Hepatocyte (in vitro differentiated cells): ENCODE data around the gene ZNF43. TPM values are rescaled to one million over a fixed set of nuclear protein-coding genes. Genes with fewer than 3 reads are reported as not detected.
A peak's percentile ranks its signal among the peaks of the same experiment; 100 is the strongest.
"Not testable (repeated sequence)": the region's sequence is repeated elsewhere in the genome, so short reads cannot be mapped to it uniquely, and the experiment has no call there.

Source experiments
- DNase-seq: peaks from one replicate; pipeline ENCODE4 v3.0.0-alpha.2; 2016; ENCODE audit warnings: low spot score
- H2AFZ ChIP-seq: fragments of 200-600 bp; sonication (generic); 2 replicates; pipeline ENCODE4 v1.6.0; 2016; ENCODE audit warnings: antibody characterized with exemption, mild to moderate bottlenecking
- H3K27ac ChIP-seq: fragments of 200-600 bp; sonication (generic); 2 replicates; pipeline ENCODE4 v1.5.1; 2016; ENCODE audit warnings: mild to moderate bottlenecking
- H3K27me3 ChIP-seq: fragments of 200-600 bp; sonication (generic); 2 replicates; pipeline ENCODE4 v1.6.1; 2016
- H3K36me3 ChIP-seq: fragments of 200-600 bp; sonication (generic); replicated peaks from 2 replicates; pipeline ENCODE4 v1.5.1; 2016; ENCODE audit warnings: low read depth; ENCODE audit not compliant: insufficient read depth
- H3K4me1 ChIP-seq: fragments of 200-600 bp; sonication (generic); 2 replicates; pipeline ENCODE4 v1.5.1; 2016; ENCODE audit warnings: mild to moderate bottlenecking, moderate library complexity; ENCODE audit not compliant: insufficient read depth
- H3K4me2 ChIP-seq: fragments of 200-600 bp; sonication (generic); 2 replicates; pipeline ENCODE4 v1.6.0; 2016
- H3K4me3 ChIP-seq: fragments of 200-600 bp; sonication (generic); 2 replicates; pipeline ENCODE4 v1.5.1; 2016; ENCODE audit warnings: mild to moderate bottlenecking
- H3K79me2 ChIP-seq: fragments of 200-600 bp; sonication (generic); 2 replicates; pipeline ENCODE4 v1.6.0; 2017; ENCODE audit warnings: mild to moderate bottlenecking
- H3K9me2 ChIP-seq: fragments of 200-600 bp; sonication (generic); replicated peaks from 2 replicates; pipeline ENCODE4 v1.6.0; 2017; ENCODE audit warnings: mild to moderate bottlenecking; ENCODE audit not compliant: insufficient read depth
- H3K9me3 ChIP-seq: fragments of 200-600 bp; sonication (generic); 2 replicates; pipeline ENCODE4 v1.5.1; 2016; ENCODE audit warnings: low read depth, mild to moderate bottlenecking
- H4K20me1 ChIP-seq: fragments of 200-600 bp; sonication (generic); 2 replicates; pipeline ENCODE4 v1.6.0; 2016; ENCODE audit warnings: mild to moderate bottlenecking; ENCODE audit not compliant: insufficient read depth, poor library complexity, severe bottlenecking
- CTCF ChIP-seq: fragments of 200-600 bp; sonication (generic); IDR thresholded peaks from 2 replicates; pipeline ENCODE4 v1.5.1; 2016; ENCODE audit warnings: antibody characterized with exemption, mild to moderate bottlenecking; ENCODE audit not compliant: poor library complexity
- EZH2 ChIP-seq: fragments of 200-600 bp; sonication (generic); IDR thresholded peaks from 2 replicates; pipeline ENCODE4 v1.6.1; 2016; ENCODE audit warnings: antibody characterized with exemption, mild to moderate bottlenecking, borderline replicate concordance
- EZH2phosphoT487 ChIP-seq: fragments of 200-600 bp; sonication (generic); IDR thresholded peaks from one replicate; pipeline ENCODE4 v1.6.1; 2018; ENCODE audit warnings: antibody characterized with exemption, mild to moderate bottlenecking, low read depth, moderate library complexity; ENCODE audit not compliant: unreplicated experiment, severe bottlenecking
- WGBS: methylation state at CpG from one replicate; pipeline ENCODE4 v1.1.6; 2016; ENCODE audit warnings: low lambda C conversion rate; ENCODE audit errors: missing lambda C conversion rate; 5-methylcytosine and 5-hydroxymethylcytosine counted together
- polyA plus RNA-seq: library from polyadenylated mRNA; unstranded; fragments of >200 nt; fragmentation: Nextera tagmentation; extraction: Ambion mirVana; gene quantifications from 2 replicates; pipeline ENCODE4 v1.2.1, GENCODE V29; 2016
- total RNA-seq: library from RNA; depleted of rRNA; stranded (reverse); fragments of >200 nt; gene quantifications from 2 replicates; pipeline ENCODE4 v1.2.3, GENCODE V29; 2014

The ZNF43 gene
- total and polyA plus RNA-seq, 2 experiments from 2014 or later = 7.9 to 18.1 TPM

DNA sequence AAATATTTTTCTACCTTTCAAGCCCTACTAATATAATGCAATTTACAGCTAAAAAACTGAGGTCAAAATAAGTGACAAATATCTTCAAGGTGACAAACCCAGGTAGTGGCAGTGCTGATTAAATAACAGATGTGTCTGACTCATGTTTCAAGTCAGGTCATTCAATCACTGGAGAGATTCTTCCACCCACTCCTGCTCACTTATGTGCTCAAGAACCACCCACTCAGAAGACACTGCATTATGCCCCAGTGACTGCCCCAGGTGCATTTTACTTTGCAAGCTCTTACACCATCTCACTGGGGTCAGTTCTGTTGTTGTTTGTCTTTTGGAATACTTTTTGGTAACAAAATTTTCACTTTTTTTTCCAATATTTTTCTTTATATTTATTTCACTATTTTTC, 70.8 kb downstream of the ZNF43 start:
- Histone ChIP-seq H3K4me3 (no peak overlapping the region), H3K36me3 (no peaks in the 10 kb centered on the region), H3K27ac (no peak overlapping the region), H3K9me2 (no peaks in the 10 kb centered on the region), H4K20me1 (no peaks in the 10 kb centered on the region), H3K79me2 (peaks cover 39% of the 10 kb centered on the region), H3K9me3 (no peaks in the 10 kb centered on the region), H2AFZ (no peak overlapping the region), H3K27me3 (no peaks in the 10 kb centered on the region), H3K4me2 (peak overlapping the region; percentile 86), H3K4me1 (no peaks in the 10 kb centered on the region)
- DNase-seq = peak; percentile 7
- TF ChIP-seq EZH2 = no peak
- no peak for TF ChIP-seq EZH2phosphoT487
- TF ChIP-seq CTCF = no peak

GRCh38 chr19:21761547-21761946, 74.4 kb downstream of the ZNF43 start:
- not testable (repeated sequence) for H2AFZ ChIP-seq, H3K4me2 ChIP-seq, H3K36me3 ChIP-seq, H3K4me3 ChIP-seq, DNase-seq, H4K20me1 ChIP-seq, H3K27me3 ChIP-seq, H3K4me1 ChIP-seq, H3K9me3 ChIP-seq, H3K27ac ChIP-seq, H3K9me2 ChIP-seq
- WGBS = 48% methylated on average over 2 of the region's 2 CpGs
- peaks cover 52% of the 10 kb centered on the region for H3K79me2 ChIP-seq

- no peak for DNase-seq
- no peak overlapping the region for H3K27ac ChIP-seq
- H3K4me2 ChIP-seq = no peak overlapping the region
- no peak overlapping the region for H2AFZ ChIP-seq
- no peaks in the 10 kb centered on the region for H3K9me2 ChIP-seq
- H3K9me3 ChIP-seq = no peaks in the 10 kb centered on the region
- H3K36me3 ChIP-seq = no peaks in the 10 kb centered on the region
- 95% methylated on average over 3 of the region's 3 CpGs for WGBS
- H3K4me3 ChIP-seq = no peak overlapping the region
- H4K20me1 ChIP-seq = no peaks in the 10 kb centered on the region
- no peaks in the 10 kb centered on the region for H3K27me3 ChIP-seq
- TF ChIP-seq EZH2phosphoT487 = no peak
- TF ChIP-seq EZH2 = no peak
- no peak for TF ChIP-seq CTCF
- H3K4me1 ChIP-seq = no peaks in the 10 kb centered on the region
- H3K79me2 ChIP-seq = peaks cover 45% of the 10 kb centered on the region
Measured at GRCh38 chr19:21758296-21758695, 77.7 kb downstream of the ZNF43 start.

- H2AFZ ChIP-seq, H4K20me1 ChIP-seq, H3K27ac ChIP-seq, H3K4me2 ChIP-seq, H3K4me3 ChIP-seq, H3K4me1 ChIP-seq, H3K9me2 ChIP-seq, H3K27me3 ChIP-seq, H3K9me3 ChIP-seq, H3K36me3 ChIP-seq, DNase-seq: not testable (repeated sequence)
- peaks cover 39% of the 10 kb centered on the region for H3K79me2 ChIP-seq
Measured at GRCh38 chr19:21755555-21755954, 80.4 kb downstream of the ZNF43 start.

Other genes with a start within 250 kb of the ZNF43 start
- gene ZNF100, start 68.6 kb downstream of the ZNF43 start, total RNA-seq = 9.7 and 12.0 TPM in 2 replicates
- 2.3 and 3.6 TPM in 2 replicates for gene ZNF100, start 68.6 kb downstream of the ZNF43 start, polyA plus RNA-seq
- not detected in 2 replicates for gene ZNF208, start 174.8 kb upstream of the ZNF43 start, total RNA-seq
- not detected in 2 replicates for gene ZNF208, start 174.8 kb upstream of the ZNF43 start, polyA plus RNA-seq
- not detected in 2 replicates for gene ZNF257, start 216.3 kb upstream of the ZNF43 start, total RNA-seq
- not detected in 2 replicates for gene ZNF257, start 216.3 kb upstream of the ZNF43 start, polyA plus RNA-seq